Adipose tissue (tissue), 3 donors: Measurements from ENCODE around the gene PRXL2A. TPM values are rescaled to one million over a fixed set of nuclear protein-coding genes. Genes with fewer than 3 reads are reported as not detected.

Source experiments
- H3K27ac ChIP-seq: one replicate; pipeline ENCODE4 v1.5.1; 2013; ENCODE audit warnings: low read depth, low read length
- WGBS, 3 donors: extraction: QIAGEN DNeasy Blood & Tissue Kit; methylation state at CpG; one replicate each; pipeline ENCODE4 v1.1.7; 2013; 5-methylcytosine and 5-hydroxymethylcytosine counted together
- polyA plus RNA-seq, 3 donors: library from polyadenylated mRNA; stranded (reverse); fragments of 200-250 nt; gene quantifications; one replicate each; pipeline ENCODE4 v1.2.3, GENCODE V29; 2013
- donor health status: healthy with polysubstance abuse.
- donor health status: Bipolar disorder and iron deficiency.
- donor health status: healthy.

PRXL2A gene
- polyA plus RNA-seq, 3 donors: 68.8 to 543 (median 243) TPM

DNA sequence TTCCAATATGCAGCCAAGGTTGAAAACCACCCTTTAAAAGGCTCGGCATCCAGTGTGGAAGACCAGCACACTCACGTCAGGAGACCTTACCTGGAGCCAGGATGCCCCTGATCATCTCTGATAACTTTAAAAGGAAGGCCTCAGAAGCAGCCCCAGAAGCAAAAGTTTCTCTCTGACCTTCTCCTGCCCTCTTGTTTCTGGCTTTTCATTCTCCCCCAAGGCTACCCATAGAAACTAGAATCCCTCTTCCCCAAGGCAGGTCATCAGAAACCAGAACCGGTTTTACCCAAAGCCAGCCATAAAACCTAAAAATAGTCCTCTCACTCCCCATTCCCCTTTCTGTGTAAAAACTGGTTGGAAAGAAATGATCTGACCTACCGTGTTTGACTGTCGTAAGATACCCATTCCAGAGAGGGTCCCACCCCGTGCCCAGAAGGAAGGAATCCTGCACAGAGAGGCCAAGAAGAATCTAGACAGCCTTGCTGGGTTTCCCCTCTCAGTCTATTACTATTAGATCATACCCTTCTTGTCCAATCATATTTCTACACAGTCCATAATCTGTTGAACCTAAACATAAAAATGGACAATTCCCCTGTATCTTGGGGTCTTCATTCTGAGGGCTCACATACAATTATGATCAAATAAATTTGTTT, 28.2 kb downstream of the PRXL2A start:
- H3K27ac ChIP-seq: no peak overlapping the region
- 66 to 80% (median 79%) methylated on average over 6 of the region's 6 CpGs for WGBS, 3 donors

DNA sequence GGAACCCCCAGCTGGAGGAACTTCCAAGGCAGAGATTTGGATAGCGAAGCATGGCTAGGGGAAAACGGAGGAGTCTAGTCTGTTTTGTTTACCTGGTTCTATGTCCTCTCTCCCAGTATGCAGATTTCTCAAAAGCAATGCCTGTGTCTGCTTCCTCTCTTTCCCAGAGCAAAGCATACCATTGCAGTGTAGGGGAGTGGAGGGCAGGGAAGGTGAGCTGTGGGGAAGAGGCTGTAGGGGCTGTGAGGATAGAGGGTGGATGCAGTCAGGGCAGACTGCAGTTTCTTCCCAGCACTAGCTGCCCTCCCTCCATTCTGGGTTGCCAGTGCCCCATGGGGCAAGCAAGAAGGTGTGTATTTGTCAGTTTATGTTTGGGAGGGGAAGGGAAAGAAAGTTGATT, 28.9 kb downstream of the PRXL2A start:
- WGBS, 3 donors: 69 to 77% (median 71%) methylated on average over 2 of the region's 2 CpGs
- H3K27ac ChIP-seq: no peak overlapping the region

DNA sequence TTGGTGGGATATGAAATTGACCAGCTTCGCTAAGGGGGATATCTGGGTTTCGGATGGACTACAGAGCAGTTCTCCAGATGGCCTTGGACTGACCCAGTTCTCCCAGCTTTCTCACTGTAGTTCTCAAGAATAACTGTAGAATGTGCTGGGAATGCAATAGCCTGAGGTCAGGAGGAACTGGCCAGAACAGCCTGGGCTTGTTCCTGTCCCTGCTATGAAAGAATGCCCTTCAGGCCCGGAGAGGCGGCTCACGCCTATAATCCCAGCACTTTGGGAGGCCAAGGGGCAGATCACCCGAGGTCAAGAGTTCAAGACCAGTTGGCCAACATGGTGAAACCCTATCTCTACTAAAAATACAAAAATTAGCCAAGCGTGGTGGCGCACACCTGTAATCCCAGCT, 33.5 kb downstream of the PRXL2A start:
- 87 to 91% (median 91%) methylated on average over 8 of the region's 8 CpGs for WGBS, 3 donors
- no peak overlapping the region for H3K27ac ChIP-seq

DNA sequence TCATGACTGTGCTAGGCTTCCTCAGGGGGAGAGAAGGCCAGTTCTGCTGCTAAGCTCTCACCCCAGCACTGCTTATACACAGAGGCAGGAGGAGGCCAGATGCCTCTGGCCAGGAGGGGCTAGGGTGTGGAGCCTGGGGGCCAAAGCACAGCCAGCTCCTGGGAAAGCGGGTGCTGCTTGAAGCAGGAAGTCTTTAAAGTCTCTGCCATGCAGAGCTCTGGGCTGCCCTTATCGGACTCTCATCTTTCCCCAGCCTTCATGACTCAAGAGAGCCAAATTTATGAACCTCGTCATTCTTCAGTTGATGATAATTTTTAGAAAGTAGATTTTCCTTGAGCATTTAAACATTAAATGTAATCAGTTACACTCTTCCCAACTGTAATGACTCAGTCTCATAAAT, 34.5 kb downstream of the PRXL2A start:
- WGBS, 3 donors: 48 to 83% (median 57%) methylated on average over 3 of the region's 3 CpGs
- H3K27ac ChIP-seq: no peak overlapping the region

DNA sequence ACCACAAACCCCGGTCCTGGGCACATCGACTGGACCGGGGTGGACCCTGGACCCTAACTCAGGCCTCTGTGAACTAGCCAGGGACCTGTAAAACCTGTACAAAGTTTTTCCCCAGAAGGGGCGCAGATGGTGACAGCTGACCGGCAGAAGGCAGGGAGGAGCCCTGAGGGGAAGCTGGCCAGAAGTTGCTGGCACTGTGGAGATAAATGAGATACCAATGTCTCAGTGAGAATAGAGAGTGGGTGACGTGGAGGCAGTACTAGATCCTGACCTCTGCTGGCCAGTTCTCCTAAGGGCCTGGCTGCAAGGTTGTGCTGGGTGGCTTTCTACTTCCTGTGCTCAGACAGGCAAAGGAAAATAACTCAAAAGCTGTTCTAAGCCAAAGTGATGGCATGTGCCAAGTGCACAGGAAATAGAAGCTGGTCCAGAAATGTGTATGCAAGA, 35.2 kb downstream of the PRXL2A start:
- H3K27ac ChIP-seq: no peak overlapping the region
- WGBS, 3 donors: 46 to 60% (median 59%) methylated on average over 6 of the region's 6 CpGs

DNA sequence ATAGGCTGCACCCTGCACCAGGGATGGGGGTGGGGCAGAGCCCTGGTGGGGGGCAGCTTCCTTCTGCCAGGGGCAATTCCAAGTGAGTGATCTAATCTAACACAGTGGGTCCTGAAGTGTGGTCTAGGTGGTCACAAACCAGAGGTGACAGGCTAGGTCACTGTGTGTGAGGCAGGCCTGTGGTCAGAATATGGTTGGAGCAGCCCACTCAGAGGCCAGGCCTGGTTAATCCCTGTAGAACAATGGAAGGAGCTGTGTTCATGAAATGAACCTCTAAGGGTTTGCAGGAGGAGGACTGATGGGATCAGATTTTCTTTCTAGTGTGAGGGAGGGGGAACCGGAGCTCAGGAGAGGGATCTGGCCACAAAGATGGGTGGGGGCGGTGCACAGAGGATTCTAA, 35.8 kb downstream of the PRXL2A start:
- 52 to 82% (median 67%) methylated on average over 2 of the region's 2 CpGs for WGBS, 3 donors
- no peak overlapping the region for H3K27ac ChIP-seq

DNA sequence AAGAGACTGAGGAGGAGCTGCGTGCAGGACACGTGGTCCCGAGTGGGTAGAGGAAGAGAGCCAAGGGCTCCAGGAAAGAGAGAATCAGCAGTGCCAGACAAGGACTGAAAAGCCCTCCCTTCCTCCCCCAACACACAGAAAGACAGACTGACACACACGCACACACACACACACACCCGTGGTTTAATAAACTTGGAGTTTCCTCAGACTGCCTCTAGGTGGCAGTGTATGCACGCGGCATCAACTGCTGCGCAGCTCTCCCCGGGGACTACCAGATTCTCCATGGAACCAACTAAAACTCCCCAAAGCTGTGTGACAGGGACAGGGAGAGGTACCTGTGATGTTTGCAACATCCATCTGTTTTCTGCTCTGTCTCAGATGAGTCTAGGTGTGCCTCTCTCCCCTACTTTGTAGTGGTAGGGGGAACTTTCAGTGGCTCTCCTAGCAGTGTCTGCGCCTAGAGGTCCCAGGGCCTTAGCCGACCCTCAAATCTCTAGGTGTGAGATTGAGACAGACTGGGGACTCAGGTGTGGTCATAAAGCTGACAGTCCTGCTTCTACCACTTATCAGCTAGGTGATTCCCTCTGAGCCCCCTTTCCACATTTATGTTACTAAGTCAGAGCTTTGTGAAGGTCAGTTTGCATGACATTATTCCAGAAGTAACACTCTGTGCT, 36.4 kb downstream of the PRXL2A start:
- WGBS, 3 donors: 17 to 21% (median 21%) methylated on average over 11 of the region's 11 CpGs
- H3K27ac ChIP-seq: no peak overlapping the region

DNA sequence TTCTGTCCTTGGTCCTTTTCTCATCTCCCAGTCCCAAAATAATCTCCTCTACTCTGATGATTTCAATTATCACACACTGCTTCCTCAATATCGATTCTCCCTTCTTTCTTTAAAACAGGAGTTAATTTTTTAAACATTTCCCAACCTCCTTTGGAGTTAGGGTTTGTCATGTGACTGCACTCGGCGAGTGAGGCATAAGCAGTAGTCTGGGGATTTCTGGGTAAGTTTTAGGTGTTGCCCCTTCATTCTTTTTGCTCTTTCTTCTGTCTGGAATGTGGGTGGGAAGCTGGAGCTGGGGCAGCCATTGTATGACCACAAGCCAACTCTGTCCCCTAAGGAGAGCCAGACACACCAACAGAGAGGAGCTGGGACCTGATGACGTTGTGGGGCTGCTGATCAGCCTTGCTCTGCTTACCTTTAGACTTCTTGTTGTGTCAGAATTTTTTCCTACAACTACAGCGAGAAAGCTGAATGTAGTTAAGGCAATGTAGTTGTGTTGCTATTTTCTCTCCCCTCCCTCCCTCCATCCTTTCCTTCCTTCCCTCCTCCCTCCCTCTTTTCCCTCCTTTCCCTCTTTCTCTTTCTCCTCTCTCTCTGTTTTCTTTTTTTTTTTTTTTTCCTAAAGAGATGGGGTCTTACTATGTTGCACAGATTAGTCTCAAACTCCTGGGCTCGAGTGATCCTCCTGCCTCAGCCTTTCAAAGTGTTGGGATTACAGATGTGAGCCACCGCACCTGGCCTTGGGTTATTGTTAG, 39.3 kb downstream of the PRXL2A start:
- H3K27ac ChIP-seq: no peak overlapping the region
- WGBS, 3 donors: 64 to 69% (median 68%) methylated on average over 7 of the region's 7 CpGs

DNA sequence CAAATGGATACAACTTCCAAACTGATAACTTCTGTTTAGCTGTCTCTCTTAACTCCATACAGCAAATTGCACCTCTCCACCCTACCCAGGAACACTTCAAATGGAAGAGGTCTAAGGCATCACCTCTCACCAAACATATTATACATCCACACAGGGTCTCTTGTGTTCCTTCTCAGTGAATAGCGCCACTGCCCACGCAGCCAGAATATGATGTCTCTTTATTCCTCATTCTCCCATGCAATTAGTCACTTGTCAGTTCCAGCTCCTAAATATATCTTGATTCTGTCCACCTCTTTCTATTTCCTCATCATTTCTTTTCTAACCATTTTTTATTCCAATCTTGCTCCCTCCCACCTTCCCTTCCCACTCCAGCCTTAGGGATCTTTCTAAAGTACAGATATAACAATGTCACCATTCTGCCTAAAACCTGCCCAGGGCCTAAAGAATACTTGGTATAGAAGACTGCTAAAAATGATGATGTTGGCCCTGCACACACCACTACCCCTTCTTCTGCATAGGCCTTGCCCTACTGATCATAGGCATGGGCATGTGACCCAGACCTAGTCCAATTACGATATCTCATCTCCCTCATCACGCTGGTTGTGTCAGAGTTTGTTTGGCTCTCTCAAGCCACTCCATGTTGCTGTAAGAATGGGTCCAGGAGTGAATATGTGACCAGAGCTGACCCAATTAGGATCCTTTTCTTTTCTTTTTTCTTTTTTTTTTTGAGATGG, 40.0 kb downstream of the PRXL2A start:
- 89 to 94% (median 90%) methylated on average over 4 of the region's 4 CpGs for WGBS, 3 donors
- no peak overlapping the region for H3K27ac ChIP-seq

DNA sequence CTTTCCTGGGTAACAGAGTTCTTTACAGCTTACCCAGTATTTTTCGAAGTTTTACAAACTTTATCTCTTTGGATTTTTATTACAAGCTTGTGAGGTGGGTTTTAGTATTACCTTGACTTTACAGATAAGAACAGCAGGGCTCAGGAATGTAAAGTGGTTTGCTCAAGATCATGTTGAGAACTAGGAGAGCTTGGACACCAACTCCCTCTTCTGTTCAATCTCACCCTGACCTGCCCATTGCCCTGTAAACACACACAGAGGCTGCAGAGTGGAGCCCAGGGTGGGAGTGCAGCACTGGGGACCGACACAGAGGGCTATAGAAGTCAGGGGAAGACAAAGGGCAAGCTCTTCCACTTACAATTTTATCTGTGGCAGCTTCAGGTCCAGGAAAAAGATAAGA, 41.2 kb downstream of the PRXL2A start:
- no peak overlapping the region for H3K27ac ChIP-seq
- WGBS, 3 donors: 67 to 87% (median 75%) methylated on average over 2 of the region's 2 CpGs

DNA sequence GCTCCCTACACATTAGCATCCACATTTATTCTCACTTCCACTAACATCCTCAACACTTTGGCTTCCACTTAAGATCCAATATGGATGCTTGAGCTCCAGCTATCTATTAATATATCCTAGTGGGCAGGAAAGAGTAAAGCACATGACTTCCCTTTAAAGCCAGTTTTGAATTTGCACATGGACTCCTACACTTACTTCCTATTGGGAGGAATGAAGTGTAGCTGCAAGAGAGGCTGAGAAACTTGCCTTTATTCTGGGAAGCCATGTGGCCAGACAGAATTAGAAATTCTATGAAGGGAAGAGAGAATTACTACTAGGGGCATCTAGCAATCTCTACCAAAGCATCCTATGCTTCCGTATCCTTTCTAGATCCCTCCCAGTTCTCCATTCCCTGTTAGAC, 42.8 kb downstream of the PRXL2A start:
- WGBS, 3 donors: 98 to 100% (median 100%) methylated on average over 1 of the region's 1 CpG
- H3K27ac ChIP-seq: no peak overlapping the region

DNA sequence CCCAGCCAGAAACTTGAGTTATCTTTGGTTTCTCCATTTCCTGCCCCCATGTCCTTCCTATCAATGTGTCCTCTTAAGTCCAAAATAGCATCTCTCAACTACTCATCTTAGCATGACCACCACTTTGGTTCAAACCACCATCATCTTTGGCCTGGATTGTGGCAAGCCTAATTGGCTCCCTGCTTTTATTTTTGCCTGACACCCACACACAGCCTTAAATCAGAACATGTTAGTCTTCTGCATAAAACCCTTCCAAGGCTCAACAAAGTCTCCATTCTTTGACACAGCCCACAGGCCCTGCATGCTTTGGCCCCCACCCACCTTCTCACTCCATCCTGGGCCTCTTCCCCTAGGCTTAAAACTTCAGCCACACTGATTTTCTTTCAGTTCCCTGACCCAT, 43.7 kb downstream of the PRXL2A start:
- H3K27ac ChIP-seq: no peak overlapping the region

DNA sequence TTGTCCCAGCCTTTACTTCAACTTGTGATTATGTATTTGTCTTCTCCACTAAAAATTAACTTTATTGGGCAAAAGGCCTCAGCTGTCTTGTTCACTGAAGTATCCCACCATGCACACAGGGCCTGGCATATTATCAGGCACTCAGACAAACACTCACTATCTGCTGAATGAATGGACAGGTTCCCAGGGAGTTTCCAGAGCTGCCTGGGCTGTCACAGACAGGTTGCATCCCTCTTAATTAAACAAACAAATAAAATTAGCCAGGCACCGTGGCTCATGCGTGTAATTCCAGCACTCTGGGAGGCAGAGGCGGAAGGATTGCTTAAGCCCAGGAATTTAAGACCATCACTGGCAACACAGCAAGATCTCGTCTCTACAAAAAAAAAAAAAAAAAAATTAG, 44.3 kb downstream of the PRXL2A start:
- no peak overlapping the region for H3K27ac ChIP-seq
- 67 to 73% (median 71%) methylated on average over 4 of the region's 4 CpGs for WGBS, 3 donors

DNA sequence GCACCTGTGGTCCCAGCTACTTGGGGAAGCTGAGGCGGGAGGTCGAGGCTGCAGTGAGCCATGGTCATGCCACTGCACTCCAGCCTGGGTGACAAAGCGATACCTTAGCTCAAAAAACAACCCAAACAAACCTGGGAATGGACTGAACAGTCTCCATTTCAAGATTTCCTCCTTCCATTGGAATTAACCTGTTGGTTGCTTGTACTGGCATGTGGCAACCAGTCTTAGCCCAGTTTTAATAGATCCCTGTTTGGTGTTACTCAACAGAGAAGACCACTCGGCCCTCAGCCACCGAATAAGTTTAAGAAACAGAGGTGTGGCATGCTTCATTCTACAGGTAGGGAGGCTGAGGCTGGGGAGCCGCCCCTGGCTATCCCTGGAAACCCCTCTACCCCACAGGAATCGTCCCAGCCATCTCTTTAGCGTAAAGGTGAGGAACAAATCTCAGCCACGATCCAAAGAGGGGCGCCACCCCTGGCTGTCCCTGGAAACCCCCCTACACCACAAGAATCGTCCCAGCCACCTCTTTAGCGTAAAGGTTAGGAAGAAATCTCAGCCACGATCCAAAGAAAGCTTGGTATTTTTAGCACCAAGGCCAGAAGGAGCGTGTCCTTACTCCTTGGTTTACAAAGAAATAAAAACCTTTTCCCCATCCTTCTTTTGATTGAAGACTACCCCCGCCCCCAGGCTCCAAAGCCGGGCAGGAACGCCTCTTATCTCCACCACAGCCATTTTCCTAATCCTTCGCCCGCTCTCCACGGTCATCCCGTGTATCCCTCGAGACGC, 44.9 kb downstream of the PRXL2A start:
- WGBS, 3 donors: 27 to 35% (median 31%) methylated on average over 23 of the region's 23 CpGs
- H3K27ac ChIP-seq: peak overlapping the region; percentile 65

DNA sequence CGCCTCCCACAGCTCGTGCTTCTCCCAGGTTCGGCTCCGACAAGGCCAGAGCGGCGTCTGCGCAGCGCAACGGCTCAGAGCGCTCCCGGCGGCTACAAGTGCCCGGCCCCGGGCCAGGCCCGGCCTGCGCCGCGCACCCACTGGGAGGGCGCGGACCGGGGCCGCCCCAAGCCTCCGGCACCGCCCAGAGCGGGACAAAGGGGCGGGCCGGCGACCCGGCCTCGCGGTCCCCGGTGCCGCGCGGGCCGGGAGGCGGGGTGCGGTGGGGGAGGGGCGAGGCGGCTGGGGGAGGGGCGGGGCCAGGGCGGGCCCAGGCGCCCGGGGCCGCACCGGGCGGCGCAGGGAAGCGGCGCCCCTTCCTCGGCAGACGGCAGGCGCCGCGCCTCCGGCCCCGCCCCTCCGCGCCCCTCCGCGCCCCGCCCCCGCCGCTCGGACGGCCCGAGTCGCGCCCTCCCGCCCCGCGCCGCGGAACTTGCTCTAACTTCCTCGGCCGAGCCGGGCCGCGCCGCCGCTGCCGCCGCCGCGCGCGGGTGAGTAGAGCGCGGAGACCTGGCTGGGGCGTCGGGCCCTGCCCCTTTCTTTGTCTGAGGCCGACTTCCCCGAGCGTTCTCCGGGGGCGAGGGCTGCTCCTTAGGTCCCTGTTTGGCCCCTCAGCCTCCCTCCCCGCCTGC, 45.6 kb downstream of the PRXL2A start, which contains the start of gene TSPAN14:
Gene TSPAN14, plus strand, starts transcription at position 469 of the 671 bp plus-strand sequence. CDS start 34,924 bp downstream, outside the sequence.
- 0 to 1% (median 1%) methylated on average over 42 to 85 of the region's 97 CpGs for WGBS, 3 donors
- peak within 1 kb of the TSS; percentile 73 for H3K27ac ChIP-seq

DNA sequence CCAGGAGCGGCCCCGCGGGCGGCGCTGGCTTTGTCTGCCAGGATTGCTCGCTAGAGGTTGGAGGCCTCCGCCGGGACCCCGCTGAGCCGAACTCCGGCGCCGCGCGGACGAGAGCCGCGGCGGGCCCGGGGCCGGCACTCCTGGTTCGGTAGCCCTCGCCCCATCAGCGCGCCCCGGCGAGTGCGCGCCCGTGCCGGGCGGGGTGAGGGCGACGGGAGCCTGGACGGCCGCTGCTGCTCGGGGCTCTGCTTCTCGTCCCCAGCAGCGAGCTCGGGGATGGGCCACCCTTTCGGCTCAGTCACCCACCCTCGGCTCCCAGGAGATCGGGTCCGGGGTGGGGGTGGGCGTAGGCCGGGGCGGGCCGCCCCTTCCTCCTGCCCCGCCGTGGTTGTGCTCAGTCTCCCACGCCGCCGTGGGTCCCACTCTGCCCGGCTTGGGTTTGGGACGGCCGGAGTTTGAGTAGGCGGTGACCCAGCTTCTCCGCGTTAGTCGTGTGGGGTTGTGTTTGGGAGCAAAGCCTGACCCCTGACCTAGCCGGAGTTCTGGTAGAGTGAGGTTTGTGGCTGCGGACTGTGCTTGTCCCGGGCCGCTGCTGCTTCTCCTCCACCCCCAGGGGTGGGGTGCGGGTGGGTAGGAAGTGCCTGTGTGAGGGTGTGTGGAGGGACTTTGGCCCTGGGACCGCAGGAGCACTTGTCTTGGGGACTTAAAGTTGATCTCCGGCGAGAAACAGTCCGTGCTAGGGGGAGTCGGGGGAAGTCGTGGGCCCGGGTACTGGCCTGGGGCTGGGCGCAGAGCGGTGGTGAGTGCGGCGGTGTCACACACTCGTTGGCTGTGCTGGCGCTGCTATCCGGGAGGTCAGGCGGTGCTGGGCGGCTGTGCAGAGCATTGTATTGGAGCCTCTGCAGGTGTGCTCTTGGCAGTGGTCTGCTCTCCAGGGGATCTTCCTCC, 46.4 kb downstream of the PRXL2A start:
- H3K27ac ChIP-seq: peak overlapping the region; percentile 73
- 0 to 1% (median 1%) methylated on average over 76 to 81 of the region's 81 CpGs for WGBS, 3 donors
